ENCODE results near the gene RPL36AL.

RPL36AL gene

GRCh38 chr14:49640540-49641417, 20.4 kb upstream of the RPL36AL start:
- TF ChIP-seq CTCF (IDR thresholded peaks at IDR 0.05; ENCODE audit: low read depth, low read length): no peak
- no peak for DNase-seq (ENCODE audit: extremely low read depth, low read depth)

GRCh38 chr14:49637534-49638078, 17.2 kb upstream of the RPL36AL start:
- DNase-seq (ENCODE audit: extremely low read depth, low read depth): no peak
- TF ChIP-seq CTCF (IDR thresholded peaks at IDR 0.05; ENCODE audit: low read depth, low read length): no peak

GRCh38 chr14:49636866-49637265, 16.4 kb upstream of the RPL36AL start:
- DNase-seq (ENCODE audit: extremely low read depth, low read depth): no peak
- no peak for TF ChIP-seq CTCF (IDR thresholded peaks at IDR 0.05; ENCODE audit: low read depth, low read length)

- TF ChIP-seq CTCF (IDR thresholded peaks at IDR 0.05; ENCODE audit: low read depth, low read length): no peak
- peak; percentile 30 for DNase-seq (ENCODE audit: extremely low read depth, low read depth)
Observed at GRCh38 chr14:49634547-49635334, 14.3 kb upstream of the RPL36AL start, which contains the start of gene DNAAF2. Gene DNAAF2 (minus strand): TSS chr14:49635244. CDS start chr14:49635149, 95 bp downstream.

- TF ChIP-seq CTCF (IDR thresholded peaks at IDR 0.05; ENCODE audit: low read depth, low read length): peak; percentile 78
- DNase-seq (ENCODE audit: extremely low read depth, low read depth): peak; percentile 87
Observed at GRCh38 chr14:49633640-49634546, 13.5 kb upstream of the RPL36AL start.

- no peak for TF ChIP-seq CTCF (IDR thresholded peaks at IDR 0.05; ENCODE audit: low read depth, low read length)
- DNase-seq (ENCODE audit: extremely low read depth, low read depth): no peak
Observed at GRCh38 chr14:49623941-49624839, 3.8 kb upstream of the RPL36AL start.

Data from AG09319 (cell line).